HCT116 (cell line): ENCODE measurements around the gene GRB10. TPM values are rescaled to one million over a fixed set of nuclear protein-coding genes. Genes with fewer than 3 reads are reported as not detected.
A peak's percentile ranks its signal among the peaks of the same experiment; 100 is the strongest.

ENCODE experiments used
- ATAC-seq: fragments of 200-7000 bp; cut with Tn5 transposase; 2 replicates; pipeline ENCODE4 v1.9.1; 2020; ENCODE audit warnings: mild to moderate bottlenecking, moderate library complexity
- BruUV-seq: library from RNA; stranded (reverse); fragments of 400-500 nt; replicated peaks from 2 replicates; lab custom pipeline; 2021; lab: Mats Ljungman, UMichigan
- CTCF ChIA-PET: fragments of 300-600 bp; sonication (Branson Sonifier 250); formaldehyde crosslinking; loops from one replicate; lab custom pipeline; 2021; ENCODE audit warnings: antibody characterized with exemption; lab: Charles Lee
- POLR2A ChIA-PET: fragments of 300-600, 350-600 bp; sonication (Branson Sonifier 250); formaldehyde crosslinking; loops from one replicate; lab custom pipeline; 2021; ENCODE audit warnings: antibody characterized with exemption; lab: Charles Lee
- RAD21 ChIA-PET, 2 experiments: fragments of 300-600 bp; sonication (Branson Sonifier 250); formaldehyde crosslinking; loops; one replicate each; lab custom pipeline; 2023; ENCODE audit warnings: low total read pairs in 2 of 2; ENCODE audit not compliant: uncharacterized antibody in 2 of 2, unreplicated experiment in 2 of 2, low non-redundant PET in 1 of 2; lab: Charles Lee
- DNase-seq: peaks from one replicate; pipeline ENCODE4 v3.0.0-alpha.2; 2010; ENCODE audit warnings: low read depth, low spot score
- H2AFZ ChIP-seq: fragments of 200-600 bp; shearing (Covaris generic), sonication (generic); 2 replicates; pipeline ENCODE4 v1.6.1; 2017; ENCODE audit warnings: low read depth, mixed run types, mixed read lengths, antibody characterized with exemption, low read length; ENCODE audit not compliant: poor library complexity, severe bottlenecking
- H3K27ac ChIP-seq: 2 replicates; pipeline ENCODE4 v1.5.1; 2012; ENCODE audit warnings: low read depth, low read length
- H3K27me3 ChIP-seq: fragments of 200-600 bp; sonication (generic); 2 replicates; pipeline ENCODE4 v1.6.1; 2016; ENCODE audit warnings: mixed run types, low read length, mixed read lengths; ENCODE audit not compliant: insufficient read depth
- H3K36me3 ChIP-seq, 2 experiments: fragments of 200-500 bp in 1 of 2; fragments of 200-600 bp in 1 of 2; sonication (Bioruptor generic) in 1 of 2; sonication (generic) in 1 of 2; 2 replicates each; pipeline versions ENCODE4 v1.5.1 to v1.6.1; 2014 to 2016; ENCODE audit warnings: low read length in 2 of 2, inconsistent platforms in 1 of 2, mixed read lengths in 1 of 2, mixed run types in 1 of 2; ENCODE audit not compliant: insufficient read depth in 2 of 2, control insufficient read depth in 1 of 2
- H3K4me1 ChIP-seq, 2 experiments: fragments of 200-600 bp in 1 of 2; sonication (generic) in 1 of 2; 2 replicates each; pipeline versions ENCODE4 v1.5.1 to v1.6.1; 2012 to 2017; ENCODE audit warnings: low read length in 2 of 2, inconsistent platforms in 1 of 2, mild to moderate bottlenecking in 1 of 2, mixed read lengths in 1 of 2, mixed run types in 1 of 2, moderate library complexity in 1 of 2; ENCODE audit not compliant: insufficient read depth in 2 of 2, control insufficient read depth in 1 of 2
- H3K4me2 ChIP-seq: fragments of 200-600 bp; sonication (generic); 2 replicates; pipeline ENCODE4 v1.6.1; 2017; ENCODE audit warnings: mixed run types, low read length, mixed read lengths
- H3K4me3 ChIP-seq, 2 experiments: fragments of 200-600 bp in 1 of 2; sonication (generic) in 1 of 2; replicated peaks in 1 of 2; 2 replicates each; pipeline ENCODE4 v1.5.1; 2011 to 2016; ENCODE audit warnings: low read length in 2 of 2, control low read depth in 1 of 2, low read depth in 1 of 2, mild to moderate bottlenecking in 1 of 2, mixed read lengths in 1 of 2, mixed run types in 1 of 2
- H3K79me2 ChIP-seq: fragments of 200-600 bp; sonication (generic); 2 replicates; pipeline ENCODE4 v1.6.1; 2017; ENCODE audit warnings: mild to moderate bottlenecking, mixed run types, low read length, moderate library complexity, mixed read lengths; ENCODE audit not compliant: insufficient read depth
- H3K9ac ChIP-seq: fragments of 200-600 bp; sonication (generic); 2 replicates; pipeline ENCODE4 v1.6.1; 2016; ENCODE audit warnings: low read length, mixed read lengths
- H3K9me2 ChIP-seq: fragments of 200-600 bp; sonication (generic), shearing (Covaris generic); 2 replicates; pipeline ENCODE4 v1.6.1; 2017; ENCODE audit warnings: mixed run types, mild to moderate bottlenecking, moderate library complexity; ENCODE audit not compliant: insufficient read depth
- H3K9me3 ChIP-seq, 2 experiments: fragments of 200-500 bp in 1 of 2; fragments of 200-600 bp in 1 of 2; sonication (Bioruptor generic) in 1 of 2; sonication (generic) in 1 of 2; 2 replicates each; pipeline ENCODE4 v1.6.1; 2014 to 2017; ENCODE audit warnings: low read length in 2 of 2, mixed read lengths in 2 of 2, inconsistent platforms in 1 of 2, low read depth in 1 of 2, mild to moderate bottlenecking in 1 of 2, mixed run types in 1 of 2, moderate library complexity in 1 of 2; ENCODE audit not compliant: control insufficient read depth in 1 of 2, insufficient read depth in 1 of 2
- H4K20me1 ChIP-seq: fragments of 200-600 bp; sonication (generic), shearing (Covaris generic); 2 replicates; pipeline ENCODE4 v1.6.1; 2017; ENCODE audit warnings: mixed run types, mild to moderate bottlenecking, moderate library complexity; ENCODE audit not compliant: insufficient read depth
- ATF3 ChIP-seq: IDR thresholded peaks from 2 replicates; pipeline ENCODE4 v1.6.1; 2012
- CBX3 ChIP-seq: IDR thresholded peaks from 2 replicates; pipeline ENCODE4 v1.6.1; 2012; ENCODE audit warnings: low read depth
- CEBPB ChIP-seq: IDR thresholded peaks from 2 replicates; pipeline ENCODE4 v1.6.1; 2012; ENCODE audit warnings: low read depth
- EZH2 ChIP-seq: fragments of 200-600 bp; sonication (generic); IDR thresholded peaks from 2 replicates; pipeline ENCODE4 v1.6.1; 2017; ENCODE audit warnings: antibody characterized with exemption, mixed run types
- FOSL1 ChIP-seq: IDR thresholded peaks from 2 replicates; pipeline ENCODE4 v1.6.1; 2012; ENCODE audit warnings: low read depth
- MAX ChIP-seq: IDR thresholded peaks from 2 replicates; pipeline ENCODE4 v1.6.1; 2012
- POLR2A ChIP-seq: IDR thresholded peaks from 2 replicates; pipeline ENCODE4 v1.7.0; 2011; ENCODE audit warnings: borderline replicate concordance; ENCODE audit not compliant: insufficient read depth, insufficient read length; ENCODE audit errors: extremely low read depth
- RAD21 ChIP-seq: IDR thresholded peaks from 2 replicates; pipeline ENCODE4 v1.6.1; 2012; ENCODE audit warnings: low read depth, mild to moderate bottlenecking
- REST ChIP-seq: IDR thresholded peaks from 2 replicates; pipeline ENCODE4 v1.6.1; 2012; ENCODE audit warnings: low read depth
- ZBTB33 ChIP-seq: IDR thresholded peaks from 2 replicates; pipeline ENCODE4 v1.6.1; 2011; ENCODE audit warnings: mild to moderate bottlenecking, low read length, moderate library complexity; ENCODE audit not compliant: insufficient replicate concordance; ENCODE audit errors: extremely low read depth
- ZNF274 ChIP-seq: fragments of 200-500 bp; sonication (Bioruptor generic); IDR thresholded peaks from 2 replicates; pipeline ENCODE4 v1.6.1; 2014; ENCODE audit warnings: mild to moderate bottlenecking, low read depth, low read length, inconsistent platforms
- intact Hi-C: fragments of 100-400 bp; cut with micrococcal nuclease; formaldehyde crosslinking; loops from 2 replicates; pipeline ENCODE4 v1.10.0; 2022
- total RNA-seq: library from RNA; stranded (reverse); gene quantifications from one replicate; pipeline ENCODE4 v1.2.1, GENCODE V29; 2021; ENCODE audit not compliant: unreplicated experiment

Gene GRB10
- total RNA-seq, 1 experiment from 2014 or later: 37.3 TPM

GRCh38 chr7:50792342-50793119 lies 9.8 kb upstream of the GRB10 start:
- peak overlapping the region; percentile 76 for H3K4me2 ChIP-seq
- no peaks in the 10 kb centered on the region; a peak in 1 of 4 replicates for H3K9me3 ChIP-seq
- no peaks in the 10 kb centered on the region for H4K20me1 ChIP-seq
- ChIA-PET POLR2A (interaction anchor here (0.6 kb wide), 1 partner anchor 20 kb away, joined by 3 read pairs; no protein-coding TSS in a partner anchor), CTCF (no interaction called here)
- H3K9ac ChIP-seq: peak overlapping the region; percentile 36; the same call in 1 of the 2 replicates
- H3K27me3 ChIP-seq: peaks cover 8% of the 10 kb centered on the region; the same call in 1 of the 2 replicates
- BruUV-seq: no TSS peak
- TF ChIP-seq CEBPB (no peak), MAX (peak; percentile 35; the same call in 1 of the 2 replicates)
- TF ChIP-seq, all 23 proteins: peak for 1
- DNase-seq: no peak
- Histone ChIP-seq H3K9me2 (no peaks in the 10 kb centered on the region), H3K79me2 (no peaks in the 10 kb centered on the region; the same call in 1 of the 2 replicates), H3K36me3 (no peaks in the 10 kb centered on the region), H3K4me3 (peak overlapping the region; percentile 56 to 61), H3K4me1 (peaks cover 11 to 13% of the 10 kb centered on the region in 2 experiments; a peak in 3 of 4 replicates), H2AFZ (no peak overlapping the region), H3K27ac (peak overlapping the region; percentile 81)
- RAD21 ChIA-PET: no interaction called here
- intact Hi-C loops: loop anchor here (5.0 to 10.0 kb wide), 2 partner anchors 275 to 372 kb away; no protein-coding TSS in a partner anchor
- ATAC-seq: peak; percentile 67

GRCh38 chr7:50791938-50792341 lies 9.2 kb upstream of the GRB10 start:
- Histone ChIP-seq H3K4me3 (peak overlapping the region; percentile 56 to 61), H2AFZ (no peak overlapping the region), H3K4me1 (peaks cover 11 to 13% of the 10 kb centered on the region in 2 experiments; a peak in 3 of 4 replicates), H4K20me1 (no peaks in the 10 kb centered on the region), H3K36me3 (no peaks in the 10 kb centered on the region), H3K27me3 (peaks cover 8% of the 10 kb centered on the region; the same call in 1 of the 2 replicates), H3K27ac (peak overlapping the region; percentile 81; the same call in 1 of the 2 replicates), H3K4me2 (peak overlapping the region; percentile 76), H3K79me2 (no peaks in the 10 kb centered on the region; the same call in 1 of the 2 replicates), H3K9ac (peak overlapping the region; percentile 36; the same call in 1 of the 2 replicates), H3K9me3 (no peaks in the 10 kb centered on the region; a peak in 1 of 4 replicates), H3K9me2 (no peaks in the 10 kb centered on the region)
- CTCF ChIA-PET: no interaction called here
- DNase-seq (no peak), ATAC-seq (no peak)
- intact Hi-C loops: loop anchor here (5.0 to 10.0 kb wide), 2 partner anchors 275 to 373 kb away; no protein-coding TSS in a partner anchor
- POLR2A ChIA-PET: interaction anchor here (0.6 to 0.7 kb wide), 2 partner anchors 19 to 364 kb away, joined by 3 read pairs; no protein-coding TSS in a partner anchor
- TSS peak; percentile 45 for BruUV-seq
- TF ChIP-seq RAD21 (no peak), ATF3 (no peak), EZH2 (no peak), REST (no peak), FOSL1 (no peak), ZNF274 (no peak), ZBTB33 (no peak), POLR2A (no peak), CBX3 (no peak)
- RAD21 ChIA-PET: no interaction called here
